Uterus (tissue), 2 donors: ENCODE results near the gene WNT11.

Experiments
- POLR2A ChIP-seq, 2 donors: fragments of 450-650 bp; IDR thresholded peaks; one replicate each; pipeline ENCODE4 v1.6.1; 2016; ENCODE audit warnings: antibody characterized with exemption in 2 of 2, mild to moderate bottlenecking in 1 of 2, moderate library complexity in 1 of 2
- TF ChIP-seq, protein P1 (sequence below), 4 experiments: fragments of 200-600 bp in 2 of 4; fragments of 450-650 bp in 2 of 4; sonication (generic) in 2 of 4; IDR thresholded peaks; one replicate each; pipeline ENCODE4 v1.5.1; 2016 to 2019; ENCODE audit warnings: antibody characterized with exemption in 4 of 4, mild to moderate bottlenecking in 2 of 4, moderate library complexity in 1 of 4

GRCh38 chr11:76139314-76139713 lies 67.0 kb downstream of the WNT11 start:
- TF ChIP-seq, protein P1, sequence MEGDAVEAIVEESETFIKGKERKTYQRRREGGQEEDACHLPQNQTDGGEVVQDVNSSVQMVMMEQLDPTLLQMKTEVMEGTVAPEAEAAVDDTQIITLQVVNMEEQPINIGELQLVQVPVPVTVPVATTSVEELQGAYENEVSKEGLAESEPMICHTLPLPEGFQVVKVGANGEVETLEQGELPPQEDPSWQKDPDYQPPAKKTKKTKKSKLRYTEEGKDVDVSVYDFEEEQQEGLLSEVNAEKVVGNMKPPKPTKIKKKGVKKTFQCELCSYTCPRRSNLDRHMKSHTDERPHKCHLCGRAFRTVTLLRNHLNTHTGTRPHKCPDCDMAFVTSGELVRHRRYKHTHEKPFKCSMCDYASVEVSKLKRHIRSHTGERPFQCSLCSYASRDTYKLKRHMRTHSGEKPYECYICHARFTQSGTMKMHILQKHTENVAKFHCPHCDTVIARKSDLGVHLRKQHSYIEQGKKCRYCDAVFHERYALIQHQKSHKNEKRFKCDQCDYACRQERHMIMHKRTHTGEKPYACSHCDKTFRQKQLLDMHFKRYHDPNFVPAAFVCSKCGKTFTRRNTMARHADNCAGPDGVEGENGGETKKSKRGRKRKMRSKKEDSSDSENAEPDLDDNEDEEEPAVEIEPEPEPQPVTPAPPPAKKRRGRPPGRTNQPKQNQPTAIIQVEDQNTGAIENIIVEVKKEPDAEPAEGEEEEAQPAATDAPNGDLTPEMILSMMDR (IDR thresholded peaks at IDR 0.05) = no peak
- TF ChIP-seq POLR2A (IDR thresholded peaks at IDR 0.05) = no peak
